GM21717 (cell line): ENCODE results near the gene MAP2K3.
"Not testable (repeated sequence)": the region's sequence is repeated elsewhere in the genome, so short reads cannot be mapped to it uniquely, and the experiment has no call there.

Source experiments
- ATAC-seq: cut with Tn5 transposase; IDR thresholded peaks from one replicate; pipeline ENCODE4 v1.9.1; 2021; ENCODE audit warnings: mild to moderate bottlenecking, moderate library complexity; ENCODE audit not compliant: unreplicated experiment

The MAP2K3 gene

GRCh38 chr17:21349358-21350050, 65.0 kb downstream of the MAP2K3 start:
- ATAC-seq, result not testable (repeated sequence)

DNA sequence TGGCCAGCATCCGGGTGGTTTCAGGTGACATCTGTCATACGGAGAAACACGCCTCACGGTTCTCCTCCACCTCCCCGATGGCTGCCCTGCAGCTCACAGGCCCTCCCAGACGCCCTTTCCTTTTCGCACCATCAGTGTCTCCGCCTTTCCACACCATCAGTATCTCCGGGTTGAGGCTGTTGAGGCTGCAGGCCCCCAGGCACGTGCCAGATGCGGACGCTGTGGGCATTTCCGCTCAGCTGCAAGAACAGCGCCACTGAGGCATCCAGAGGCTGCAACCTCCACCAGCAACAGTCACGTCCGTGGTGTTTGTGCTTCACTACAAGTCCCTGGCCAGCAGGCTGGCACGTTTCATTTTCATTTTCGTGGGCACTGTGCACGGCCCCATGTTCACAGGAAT, 66.0 kb downstream of the MAP2K3 start:
- not testable (repeated sequence) for ATAC-seq

DNA sequence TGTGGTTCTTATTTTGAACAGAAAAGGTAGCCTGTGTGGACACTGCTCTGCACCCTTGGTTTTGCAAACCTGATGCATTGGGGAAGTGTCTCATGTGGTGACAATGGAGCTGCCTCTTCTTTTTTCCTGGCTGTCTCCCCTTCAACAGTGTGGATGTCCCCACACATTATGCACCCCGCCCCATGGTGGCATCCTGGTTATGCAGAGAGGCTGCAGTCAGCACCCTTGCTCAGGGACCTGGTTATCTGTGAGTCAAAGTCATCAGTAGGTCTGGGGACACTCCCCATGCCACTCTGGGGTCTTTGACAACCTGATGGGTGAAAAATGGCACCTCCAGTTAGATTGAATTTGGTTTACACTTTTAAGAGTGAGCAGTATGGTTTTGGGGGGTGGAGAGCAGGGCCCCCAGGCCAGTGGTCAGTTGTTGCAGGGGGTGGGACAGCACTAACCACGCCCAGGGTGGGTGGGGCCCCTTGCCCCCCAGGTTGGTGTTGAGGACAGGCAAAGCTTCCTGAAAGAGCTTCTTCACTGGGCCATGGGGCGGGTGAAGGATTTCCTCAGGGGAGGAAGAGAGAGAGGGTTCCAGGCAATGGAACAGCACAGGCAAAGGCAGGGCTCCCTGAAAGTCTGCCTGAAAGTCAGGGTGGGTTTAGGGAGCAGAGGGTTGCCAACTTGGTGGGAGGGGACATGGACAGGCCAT, 67.0 kb downstream of the MAP2K3 start:
- ATAC-seq, result no peak

GRCh38 chr17:21352221-21352980, 67.9 kb downstream of the MAP2K3 start:
- ATAC-seq, result no peak

DNA sequence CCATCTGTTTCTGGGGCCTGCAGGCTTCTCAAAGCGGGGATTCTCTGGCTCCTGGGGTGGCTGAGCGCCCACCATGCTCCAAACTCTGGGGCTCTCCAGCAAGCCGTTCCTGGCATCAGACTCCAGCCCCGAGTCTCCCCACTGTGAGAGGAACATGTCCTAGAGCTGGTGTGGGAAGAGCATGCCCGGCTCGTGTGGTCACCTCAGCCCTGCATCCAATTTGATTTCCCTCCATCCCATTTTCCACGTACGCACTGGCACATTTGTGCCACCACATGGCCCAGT, 68.4 kb downstream of the MAP2K3 start:
- no peak for ATAC-seq

- no peak for ATAC-seq
These were observed 69.0 kb downstream of the MAP2K3 start for GRCh38 chr17:21353326-21354010.

DNA sequence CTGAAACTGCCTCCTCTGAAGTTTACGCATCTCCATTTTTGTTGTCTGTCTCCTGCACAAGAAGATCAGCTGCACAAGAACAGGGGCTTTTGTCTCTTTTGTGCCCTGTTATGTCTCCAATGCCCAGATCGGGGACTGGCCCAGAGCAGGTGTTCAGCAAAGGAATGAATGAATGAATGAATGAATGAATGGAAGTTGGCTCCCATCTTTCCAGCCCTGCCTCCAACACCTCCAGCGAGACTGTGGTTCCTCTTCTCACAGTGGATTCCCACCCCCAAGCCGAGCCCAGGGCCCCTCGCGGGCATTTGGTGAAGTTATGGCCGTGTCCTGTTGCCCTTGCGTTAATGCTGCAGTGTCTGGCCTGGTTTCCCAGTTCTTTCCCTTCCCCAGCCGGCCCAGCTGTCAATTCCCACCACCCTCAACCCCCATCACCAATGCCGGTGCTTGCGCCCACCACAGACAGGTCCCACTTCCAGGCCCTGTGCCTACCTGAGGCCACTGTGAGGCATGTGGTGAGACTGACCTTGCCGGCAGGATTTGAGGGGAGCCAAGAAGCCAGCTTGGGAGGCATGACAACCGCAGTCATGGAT, 70.4 kb downstream of the MAP2K3 start:
- ATAC-seq, result no peak

- ATAC-seq, result no peak
These were observed 71.1 kb downstream of the MAP2K3 start for GRCh38 chr17:21355586-21355985.

GRCh38 chr17:21356537-21357127, 72.1 kb downstream of the MAP2K3 start:
- no peak for ATAC-seq

- ATAC-seq, result no peak
These were observed 72.8 kb downstream of the MAP2K3 start for GRCh38 chr17:21357281-21357680.

GRCh38 chr17:21357696-21358656, 73.5 kb downstream of the MAP2K3 start:
- ATAC-seq, result no peak

- no peak for ATAC-seq
These were observed 74.4 kb downstream of the MAP2K3 start for GRCh38 chr17:21358682-21359482.

GRCh38 chr17:21359483-21359840, 75.0 kb downstream of the MAP2K3 start:
- no peak for ATAC-seq

DNA sequence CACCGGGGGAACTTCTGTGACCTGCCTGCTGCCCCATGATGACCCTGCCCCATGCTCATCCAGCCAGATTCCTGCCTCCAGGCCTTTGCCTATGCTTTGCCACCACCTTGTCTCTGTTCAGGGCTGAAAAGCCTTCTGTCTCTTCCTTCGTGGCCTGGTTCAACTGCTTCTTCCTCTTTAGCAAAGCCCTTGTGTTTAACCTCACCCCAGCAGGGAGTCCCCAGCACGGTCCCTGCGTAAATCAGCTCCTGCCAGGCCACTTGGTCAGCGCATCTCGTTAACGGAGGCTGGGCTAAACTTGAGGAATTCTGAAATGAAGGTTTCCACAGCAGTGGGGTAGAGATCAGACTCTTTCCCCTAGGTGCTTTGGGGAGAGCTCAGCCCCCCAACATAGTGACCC, 75.5 kb downstream of the MAP2K3 start:
- no peak for ATAC-seq

- no peak for ATAC-seq
These were observed 76.7 kb downstream of the MAP2K3 start for GRCh38 chr17:21361020-21361809.

DNA sequence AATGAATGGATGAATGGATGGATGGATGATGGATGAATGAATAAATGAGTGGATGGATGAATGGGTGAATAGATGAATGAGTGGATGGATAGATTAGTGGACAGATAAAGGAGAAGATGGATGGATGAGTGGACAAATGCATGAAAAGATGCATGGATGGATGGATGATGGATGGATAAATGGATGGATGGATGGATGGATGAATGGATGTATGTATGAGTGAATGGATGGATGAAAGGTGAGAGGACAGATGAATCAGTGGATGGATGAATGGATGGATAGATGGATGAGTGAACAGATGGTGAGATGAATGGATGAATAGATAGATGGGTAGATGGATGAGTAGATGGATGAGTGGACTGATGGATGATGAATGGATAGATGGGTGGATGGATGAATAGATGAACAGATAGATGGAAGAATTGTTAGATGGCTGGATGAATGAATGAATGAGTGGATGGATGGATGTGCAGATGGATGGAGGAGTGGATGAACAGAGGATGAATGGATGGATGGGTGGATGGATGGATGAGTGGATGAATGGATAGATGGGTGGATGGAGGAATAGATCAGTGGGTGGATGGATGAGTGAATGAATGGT, 77.9 kb downstream of the MAP2K3 start:
- ATAC-seq, result no peak

GRCh38 chr17:21363776-21364642, 79.5 kb downstream of the MAP2K3 start:
- ATAC-seq, result no peak
